Esophagus muscularis mucosa (tissue), 4 donors: ENCODE measurements around the gene DIAPH3.

Experiments
- CTCF ChIP-seq, 3 experiments: fragments of 200-600 bp in 2 of 3; fragments of 450-650 bp in 1 of 3; sonication (generic) in 2 of 3; IDR thresholded peaks; one replicate each; pipeline ENCODE4 v1.5.1; 2017 to 2019; ENCODE audit warnings: antibody characterized with exemption in 3 of 3, mild to moderate bottlenecking in 2 of 3, moderate library complexity in 1 of 3
- EP300 ChIP-seq: sonication (generic); formaldehyde crosslinking; IDR thresholded peaks from one replicate; pipeline ENCODE4 v1.6.1; 2017; ENCODE audit warnings: antibody characterized with exemption
- POLR2A ChIP-seq: fragments of 450-650 bp; IDR thresholded peaks from one replicate; pipeline ENCODE4 v1.6.1; 2017; ENCODE audit warnings: antibody characterized with exemption, moderate library complexity, mild to moderate bottlenecking, low read depth
- POLR2AphosphoS5 ChIP-seq, 2 donors: sonication (generic); formaldehyde crosslinking; IDR thresholded peaks; one replicate each; pipeline ENCODE4 v1.6.1; 2017; ENCODE audit warnings: antibody characterized with exemption in 2 of 2

- TF ChIP-seq POLR2A (no peak), CTCF (IDR thresholded peaks at IDR 0.05) (peak; percentile 68 to 88 (median 76)), POLR2AphosphoS5 (IDR thresholded peaks at IDR 0.05) (no peak), EP300 (no peak)
Observed at GRCh38 chr13:59677966-59678814, 485.5 kb downstream of the DIAPH3 start.
